Activated CD8-positive, alpha-beta memory T cell treated with anti-CD3 and anti-CD28 coated beads, Interleukin-2, amount 10 ng/mL, durations not matched to agents 7 days and 5 days (primary cell): Measurements from ENCODE around the gene TRPM7. TPM values are rescaled to one million over a fixed set of nuclear protein-coding genes. Genes with fewer than 3 reads are reported as not detected.
"Not testable (repeated sequence)": the region's sequence is repeated elsewhere in the genome, so short reads cannot be mapped to it uniquely, and the experiment has no call there.

Source experiments
- ATAC-seq: fragments of 150-1000 bp; cut with Tn5 transposase; one replicate; pipeline ENCODE4 v1.10.0; 2021; ENCODE audit warnings: moderate library complexity
- CTCF ChIA-PET: fragments of 350-600 bp; sonication (Branson Sonifier 250); formaldehyde crosslinking; loops from one replicate; lab custom pipeline; 2021; ENCODE audit warnings: antibody characterized with exemption; lab: Charles Lee
- DNase-seq: peaks from one replicate; pipeline ENCODE4 v3.0.0-alpha.2; 2020
- H3K27ac Mint-ChIP-seq: one replicate; pipeline ENCODE4 v1.8.0; 2021; ENCODE audit warnings: mild to moderate bottlenecking, mixed read lengths
- H3K27me3 Mint-ChIP-seq: one replicate; pipeline ENCODE4 v1.8.0; 2021; ENCODE audit warnings: mixed read lengths
- H3K36me3 Mint-ChIP-seq: one replicate; pipeline ENCODE4 v1.8.0; 2021; ENCODE audit warnings: mild to moderate bottlenecking, mixed read lengths
- H3K4me1 Mint-ChIP-seq: one replicate; pipeline ENCODE4 v1.8.0; 2021; ENCODE audit warnings: mixed read lengths
- H3K4me3 Mint-ChIP-seq: one replicate; pipeline ENCODE4 v1.8.0; 2021; ENCODE audit warnings: mild to moderate bottlenecking, moderate library complexity, mixed read lengths
- H3K9me3 Mint-ChIP-seq: one replicate; pipeline ENCODE4 v1.8.0; 2022; ENCODE audit warnings: low read depth, mixed read lengths
- total RNA-seq, 2 experiments: library from RNA; stranded (reverse); gene quantifications; one replicate each; pipeline ENCODE4 v1.2.3, GENCODE V29; 2021

Gene TRPM7
- 10 to 100 TPM; 44.5 to 45.8 TPM for total RNA-seq

GRCh38 chr15:50686469-50687301, at the start of gene TRPM7:
Gene TRPM7, minus strand, starts transcription at chr15:50686797. Its CDS starts 264 bp downstream, at chr15:50686533.
- ATAC-seq (peak; percentile 89), DNase-seq (peak; percentile 90)
- H3K9me3 Mint-ChIP-seq = no peaks in the 10 kb centered on the region
- H3K4me3 Mint-ChIP-seq = peak within 1 kb of the TSS; percentile 99
- H3K27ac Mint-ChIP-seq = peak within 1 kb of the TSS; percentile 95
- H3K4me1 Mint-ChIP-seq = peaks cover 50% of the 10 kb centered on the region
- H3K36me3 Mint-ChIP-seq = peaks cover 27% of the 10 kb centered on the region
- CTCF ChIA-PET = interaction anchor here (1.0 to 3.1 kb wide), 5 partner anchors 11 to 194 kb away, joined by 3 to 17 read pairs (median 5); no protein-coding TSS in a partner anchor
- no peaks in the 10 kb centered on the region for H3K27me3 Mint-ChIP-seq

GRCh38 chr15:50735156-50735555, 48.6 kb upstream of the TRPM7 start:
- Mint-ChIP-seq H3K4me3 (no peak overlapping the region), H3K27ac (no peak overlapping the region), H3K4me1 (no peaks in the 10 kb centered on the region), H3K27me3 (no peaks in the 10 kb centered on the region), H3K36me3 (peaks cover 40% of the 10 kb centered on the region), H3K9me3 (no peaks in the 10 kb centered on the region)
- DNase-seq (no peak), ATAC-seq (no peak)
- CTCF ChIA-PET = no interaction called here

GRCh38 chr15:50726315-50726714, 39.7 kb upstream of the TRPM7 start:
- peaks cover 40% of the 10 kb centered on the region for H3K36me3 Mint-ChIP-seq
- CTCF ChIA-PET = interaction anchor here (1.2 kb wide), 1 partner anchor 15 kb away, joined by 4 read pairs; no protein-coding TSS in a partner anchor
- no peaks in the 10 kb centered on the region for H3K27me3 Mint-ChIP-seq
- H3K4me1 Mint-ChIP-seq = no peaks in the 10 kb centered on the region
- no peak overlapping the region for H3K27ac Mint-ChIP-seq
- H3K4me3 Mint-ChIP-seq = no peak overlapping the region
- H3K9me3 Mint-ChIP-seq = no peaks in the 10 kb centered on the region
- no peak for ATAC-seq
- no peak for DNase-seq

GRCh38 chr15:50718700-50719125, 32.1 kb upstream of the TRPM7 start:
- DNase-seq = no peak
- CTCF ChIA-PET = no interaction called here
- no peaks in the 10 kb centered on the region for H3K9me3 Mint-ChIP-seq
- no peaks in the 10 kb centered on the region for H3K27me3 Mint-ChIP-seq
- H3K4me3 Mint-ChIP-seq = no peak overlapping the region
- no peak for ATAC-seq
- no peaks in the 10 kb centered on the region for H3K4me1 Mint-ChIP-seq
- H3K36me3 Mint-ChIP-seq = peaks cover 27% of the 10 kb centered on the region
- no peak overlapping the region for H3K27ac Mint-ChIP-seq

GRCh38 chr15:50712018-50712417, 25.4 kb upstream of the TRPM7 start:
- H3K27ac Mint-ChIP-seq = no peak overlapping the region
- CTCF ChIA-PET = interaction anchor here (1.2 kb wide), 1 partner anchor 197 kb away, joined by 3 read pairs; no protein-coding TSS in a partner anchor
- no peak overlapping the region for H3K4me3 Mint-ChIP-seq
- DNase-seq (no peak), ATAC-seq (no peak)
- H3K9me3 Mint-ChIP-seq = no peaks in the 10 kb centered on the region
- no peaks in the 10 kb centered on the region for H3K27me3 Mint-ChIP-seq
- peaks cover 12% of the 10 kb centered on the region for H3K36me3 Mint-ChIP-seq
- no peaks in the 10 kb centered on the region for H3K4me1 Mint-ChIP-seq

GRCh38 chr15:50710585-50710984, 24.0 kb upstream of the TRPM7 start:
- no peak overlapping the region for H3K4me3 Mint-ChIP-seq
- no peaks in the 10 kb centered on the region for H3K27me3 Mint-ChIP-seq
- H3K4me1 Mint-ChIP-seq = no peaks in the 10 kb centered on the region
- DNase-seq = no peak
- no peaks in the 10 kb centered on the region for H3K9me3 Mint-ChIP-seq
- CTCF ChIA-PET = interaction anchor here (0.9 kb wide), 1 partner anchor 10 kb away, joined by 3 read pairs; no protein-coding TSS in a partner anchor
- peaks cover 14% of the 10 kb centered on the region for H3K36me3 Mint-ChIP-seq
- ATAC-seq = no peak
- no peak overlapping the region for H3K27ac Mint-ChIP-seq

- Mint-ChIP-seq H3K4me3 (no peak overlapping the region), H3K36me3 (peaks cover 15% of the 10 kb centered on the region), H3K4me1 (no peaks in the 10 kb centered on the region), H3K27me3 (no peaks in the 10 kb centered on the region), H3K27ac (no peak overlapping the region), H3K9me3 (no peaks in the 10 kb centered on the region)
- CTCF ChIA-PET = no interaction called here
- ATAC-seq (no peak), DNase-seq (no peak)
Measured at GRCh38 chr15:50707878-50708427, 21.4 kb upstream of the TRPM7 start.

GRCh38 chr15:50702762-50703334, 16.3 kb upstream of the TRPM7 start:
- DNase-seq (no peak), ATAC-seq (no peak)
- CTCF ChIA-PET = no interaction called here
- Mint-ChIP-seq H3K4me3 (no peak overlapping the region), H3K27ac (no peak overlapping the region), H3K4me1 (no peaks in the 10 kb centered on the region), H3K27me3 (no peaks in the 10 kb centered on the region), H3K9me3 (no peaks in the 10 kb centered on the region), H3K36me3 (peaks cover 17% of the 10 kb centered on the region)

- Mint-ChIP-seq H3K36me3 (peaks cover 8% of the 10 kb centered on the region), H3K27ac (no peak overlapping the region), H3K4me3 (no peak overlapping the region), H3K9me3 (no peaks in the 10 kb centered on the region), H3K4me1 (peaks cover 9% of the 10 kb centered on the region), H3K27me3 (no peaks in the 10 kb centered on the region)
- CTCF ChIA-PET = interaction anchor here (1.3 kb wide), 1 partner anchor 12 kb away, joined by 3 read pairs; the partner anchor contains the start of gene TRPM7
- DNase-seq = no peak
- ATAC-seq = no peak
Measured at GRCh38 chr15:50698101-50698500, 11.5 kb upstream of the TRPM7 start.

- Mint-ChIP-seq H3K9me3 (no peaks in the 10 kb centered on the region), H3K4me3 (no peak overlapping the region), H3K27ac (no peak overlapping the region), H3K36me3 (peaks cover 6% of the 10 kb centered on the region), H3K4me1 (peaks cover 9% of the 10 kb centered on the region), H3K27me3 (no peaks in the 10 kb centered on the region)
- DNase-seq = no peak
- no peak for ATAC-seq
- CTCF ChIA-PET = no interaction called here
Measured at GRCh38 chr15:50697109-50697797, 10.7 kb upstream of the TRPM7 start.

- H3K36me3 Mint-ChIP-seq, H3K4me3 Mint-ChIP-seq, H3K4me1 Mint-ChIP-seq, H3K27me3 Mint-ChIP-seq, H3K9me3 Mint-ChIP-seq, H3K27ac Mint-ChIP-seq, ATAC-seq, DNase-seq: not testable (repeated sequence)
- CTCF ChIA-PET = interaction anchor here (0.6 to 1.3 kb wide), 3 partner anchors 17 to 198 kb away, joined by 3 to 4 read pairs (median 3); no protein-coding TSS in a partner anchor
Measured at GRCh38 chr15:50694634-50695165, 8.1 kb upstream of the TRPM7 start.

GRCh38 chr15:50687302-50687902, 805 bp upstream of the TRPM7 start:
- no peaks in the 10 kb centered on the region for H3K27me3 Mint-ChIP-seq
- H3K4me1 Mint-ChIP-seq = peaks cover 45% of the 10 kb centered on the region
- H3K9me3 Mint-ChIP-seq = no peaks in the 10 kb centered on the region
- peak overlapping the region; percentile 99 for H3K4me3 Mint-ChIP-seq
- CTCF ChIA-PET = interaction anchor here (1.0 kb wide), 1 partner anchor 12 kb away, joined by 3 read pairs; no protein-coding TSS in a partner anchor
- DNase-seq (no peak), ATAC-seq (no peak)
- H3K27ac Mint-ChIP-seq = peak overlapping the region; percentile 89
- peaks cover 23% of the 10 kb centered on the region for H3K36me3 Mint-ChIP-seq
